H4 (cell line): ENCODE data around the gene ANO2. TPM values are rescaled to one million over a fixed set of nuclear protein-coding genes. Genes with fewer than 3 reads are reported as not detected.
A peak's percentile ranks its signal among the peaks of the same experiment; 100 is the strongest.
"Not testable (repeated sequence)": the region's sequence is repeated elsewhere in the genome, so short reads cannot be mapped to it uniquely, and the experiment has no call there.

ENCODE experiments used
- DNase-seq: peaks from one replicate; pipeline ENCODE4 v3.0.0-alpha.2; 2015; ENCODE audit warnings: low spot score
- total RNA-seq: library from RNA; depleted of rRNA; stranded (reverse); fragments of >200 nt; shearing (Covaris generic); gene quantifications from 2 replicates; pipeline ENCODE4 v1.2.3, GENCODE V29; 2014

Gene ANO2
- total RNA-seq, 1 experiment from 2014 or later: 0.89 TPM

- DNase-seq: not testable (repeated sequence)
Measured at GRCh38 chr12:5818877-5819276, 126.2 kb downstream of the ANO2 start.

GRCh38 chr12:5817246-5817645, 127.8 kb downstream of the ANO2 start:
- DNase-seq: no peak

- DNase-seq: no peak
Measured at GRCh38 chr12:5809586-5809985, 135.5 kb downstream of the ANO2 start.

- DNase-seq: peak; percentile 99
Measured at GRCh38 chr12:5808981-5809380, 136.1 kb downstream of the ANO2 start.

- DNase-seq: peak; percentile 57
Measured at GRCh38 chr12:5807514-5808219, 137.4 kb downstream of the ANO2 start.

- DNase-seq: peak; percentile 51
Measured at GRCh38 chr12:5807090-5807414, 138.0 kb downstream of the ANO2 start.

GRCh38 chr12:5806371-5807089, 138.5 kb downstream of the ANO2 start:
- DNase-seq: peak; percentile 69

- DNase-seq: no peak
Measured at GRCh38 chr12:5803532-5803931, 141.5 kb downstream of the ANO2 start.

GRCh38 chr12:5798242-5799015, 146.6 kb downstream of the ANO2 start:
- no peak for DNase-seq

GRCh38 chr12:5797661-5798060, 147.4 kb downstream of the ANO2 start:
- DNase-seq: no peak

- no peak for DNase-seq
Measured at GRCh38 chr12:5796959-5797225, 148.2 kb downstream of the ANO2 start.

GRCh38 chr12:5796171-5796958, 148.7 kb downstream of the ANO2 start:
- peak; percentile 50 for DNase-seq

- no peak for DNase-seq
Measured at GRCh38 chr12:5794156-5794555, 150.9 kb downstream of the ANO2 start.

GRCh38 chr12:5792343-5792742, 152.7 kb downstream of the ANO2 start:
- no peak for DNase-seq

GRCh38 chr12:5789469-5789968, 155.5 kb downstream of the ANO2 start:
- peak; percentile 92 for DNase-seq

GRCh38 chr12:5787828-5788227, 157.2 kb downstream of the ANO2 start:
- DNase-seq: no peak

- DNase-seq: no peak
Measured at GRCh38 chr12:5785601-5786000, 159.5 kb downstream of the ANO2 start.

GRCh38 chr12:5784462-5785130, 160.5 kb downstream of the ANO2 start:
- DNase-seq: no peak

GRCh38 chr12:5783289-5783920, 161.7 kb downstream of the ANO2 start:
- no peak for DNase-seq

- DNase-seq: no peak
Measured at GRCh38 chr12:5780536-5780935, 164.5 kb downstream of the ANO2 start.

GRCh38 chr12:5779401-5779800, 165.7 kb downstream of the ANO2 start:
- no peak for DNase-seq
